Measurements from ENCODE around the gene TXNDC11.

GRCh38 chr16:11657556-11657955 is 85.1 kb downstream of the TXNDC11 start:
- TF ChIP-seq CTCF (IDR thresholded peaks at IDR 0.05), result no peak
- TF ChIP-seq POLR2A (IDR thresholded peaks at IDR 0.05), result no peak
